ENCODE measurements around the gene KIFC3. TPM values are rescaled to one million over a fixed set of nuclear protein-coding genes. Genes with fewer than 3 reads are reported as not detected.

Gene KIFC3
- total RNA-seq, 1 donor from 2014 or later = 25.1 TPM

DNA sequence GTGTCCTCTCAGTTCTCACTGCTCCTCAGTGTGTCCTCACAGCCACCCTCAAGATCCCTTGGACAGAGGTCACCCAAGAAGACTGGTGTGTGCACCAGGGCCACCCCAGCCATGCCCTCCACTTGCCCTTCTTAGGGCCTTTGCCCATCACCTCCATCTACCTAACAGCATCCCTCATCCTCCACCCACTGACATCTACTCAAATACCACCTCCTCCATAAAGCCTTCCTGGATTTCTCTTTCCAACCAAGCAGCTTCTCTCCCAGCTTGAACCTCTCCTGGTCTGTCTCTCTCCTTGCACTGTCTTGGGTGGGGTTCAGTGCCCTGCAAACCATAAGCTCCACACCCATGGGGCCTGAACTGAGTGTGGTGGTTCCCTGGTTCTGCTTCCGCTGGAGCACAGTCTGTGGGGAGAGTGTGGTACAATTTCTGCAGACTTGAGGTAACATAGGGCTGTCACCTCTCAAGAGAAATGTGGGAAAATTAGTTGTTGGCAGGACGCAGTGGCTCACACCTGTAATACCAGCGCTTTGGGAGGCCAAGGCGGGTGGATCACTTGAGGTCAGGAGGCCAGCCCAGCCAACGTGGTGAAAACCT lies 52.3 kb downstream of the KIFC3 start:
- peaks cover 2% of the 10 kb centered on the region for H3K36me3 Mint-ChIP-seq (ENCODE audit: low read depth)
- H3K27ac Mint-ChIP-seq (ENCODE audit: unreplicated experiment) = no peak overlapping the region
- no peak for TF ChIP-seq CTCF (conservative IDR thresholded peaks at IDR 0.05)
- H3K4me3 Mint-ChIP-seq = no peak overlapping the region
- H3K9me3 Mint-ChIP-seq = no peaks in the 10 kb centered on the region
- no peak for DNase-seq (ENCODE audit: low read depth, low spot score)
- peaks cover 4% of the 10 kb centered on the region for H3K4me1 Mint-ChIP-seq
- H3K27me3 Mint-ChIP-seq (ENCODE audit: low read depth) = no peaks in the 10 kb centered on the region

DNA sequence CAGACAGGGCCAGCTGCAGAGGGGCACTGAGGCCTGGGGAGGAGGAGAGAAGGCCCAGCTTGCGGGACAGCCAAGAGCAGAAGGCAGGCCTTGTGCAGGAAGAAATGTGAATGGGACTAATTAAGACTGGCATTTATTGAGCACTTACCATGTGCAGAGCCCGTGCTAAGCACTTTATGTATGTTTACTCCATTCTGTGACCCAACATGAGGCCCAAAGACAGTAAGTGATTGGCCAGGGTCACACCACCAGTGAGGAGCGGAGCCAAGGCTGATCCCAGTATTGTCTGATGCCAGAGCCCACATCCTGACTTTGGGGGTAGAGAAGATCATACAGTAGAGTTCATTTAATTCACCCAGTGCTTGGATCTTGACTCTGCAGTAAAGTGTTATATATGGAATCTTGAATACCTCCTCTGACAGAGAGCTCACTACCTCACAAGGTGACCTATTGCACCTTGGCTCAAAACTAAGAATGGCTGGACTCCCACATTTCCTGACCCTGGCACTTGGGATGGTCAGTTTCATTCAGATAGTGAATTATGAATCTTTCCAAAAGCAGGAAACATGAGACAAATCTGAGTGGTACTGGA lies 53.1 kb downstream of the KIFC3 start:
- no peak overlapping the region for H3K4me3 Mint-ChIP-seq
- TF ChIP-seq CTCF (conservative IDR thresholded peaks at IDR 0.05) = no peak
- H3K36me3 Mint-ChIP-seq (ENCODE audit: low read depth) = peaks cover 2% of the 10 kb centered on the region
- H3K4me1 Mint-ChIP-seq = peaks cover 4% of the 10 kb centered on the region
- no peak overlapping the region for H3K27ac Mint-ChIP-seq (ENCODE audit: unreplicated experiment)
- no peaks in the 10 kb centered on the region for H3K9me3 Mint-ChIP-seq
- H3K27me3 Mint-ChIP-seq (ENCODE audit: low read depth) = no peaks in the 10 kb centered on the region
- no peak for DNase-seq (ENCODE audit: low read depth, low spot score)

GRCh38 chr16:57748596-57748995 lies 53.7 kb downstream of the KIFC3 start:
- Mint-ChIP-seq H3K9me3 (no peaks in the 10 kb centered on the region), H3K4me1 (peaks cover 4% of the 10 kb centered on the region), H3K27me3 (ENCODE audit: low read depth) (no peaks in the 10 kb centered on the region), H3K27ac (ENCODE audit: unreplicated experiment) (no peak overlapping the region), H3K4me3 (no peak overlapping the region), H3K36me3 (ENCODE audit: low read depth) (peaks cover 2% of the 10 kb centered on the region)
- TF ChIP-seq CTCF (conservative IDR thresholded peaks at IDR 0.05) = no peak
- no peak for DNase-seq (ENCODE audit: low read depth, low spot score)

DNA sequence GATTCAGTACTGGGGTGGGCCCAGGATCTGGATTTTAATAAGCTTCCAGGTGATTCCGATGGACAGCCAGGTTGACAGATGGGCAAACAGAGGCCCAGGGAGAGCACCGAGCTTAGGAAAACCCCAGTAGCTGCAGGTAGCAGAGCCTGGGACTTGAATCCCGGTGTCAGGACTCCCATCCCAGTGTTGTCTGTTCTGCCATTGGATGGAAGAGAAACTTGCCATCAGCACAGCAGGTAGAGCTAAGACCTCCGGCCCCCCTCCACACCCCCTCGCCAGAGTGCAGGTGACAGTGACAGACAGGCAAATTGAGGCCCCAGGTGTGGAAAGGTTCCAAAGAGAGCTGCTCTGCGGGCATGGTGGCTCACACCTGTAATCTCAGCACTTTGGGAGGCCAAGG lies 54.3 kb downstream of the KIFC3 start:
- Mint-ChIP-seq H3K9me3 (no peaks in the 10 kb centered on the region), H3K27ac (ENCODE audit: unreplicated experiment) (no peak overlapping the region), H3K4me3 (no peak overlapping the region), H3K4me1 (peaks cover 4% of the 10 kb centered on the region), H3K27me3 (ENCODE audit: low read depth) (no peaks in the 10 kb centered on the region), H3K36me3 (ENCODE audit: low read depth) (peaks cover 2% of the 10 kb centered on the region)
- TF ChIP-seq CTCF (conservative IDR thresholded peaks at IDR 0.05) = no peak
- no peak for DNase-seq (ENCODE audit: low read depth, low spot score)

DNA sequence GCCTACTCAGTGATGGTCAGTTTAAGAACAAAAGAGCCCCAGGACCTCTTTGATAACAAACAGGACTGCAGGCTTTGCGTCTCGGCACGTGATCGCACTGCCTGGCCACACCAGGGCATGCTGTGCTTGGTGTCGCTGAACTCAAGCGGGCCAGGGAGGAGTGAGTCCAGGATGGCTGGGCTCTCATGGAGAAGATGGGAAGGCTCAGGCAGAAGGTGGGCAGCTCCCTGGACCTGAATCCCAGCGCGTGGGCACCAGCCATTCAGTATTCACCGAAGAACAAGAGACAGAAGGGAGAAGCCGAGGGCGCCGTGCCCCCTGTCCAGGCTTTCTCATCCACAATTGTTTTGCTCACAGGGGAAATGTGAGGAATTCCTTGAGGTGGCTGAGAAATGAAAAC lies 54.8 kb downstream of the KIFC3 start:
- DNase-seq (ENCODE audit: low read depth, low spot score) = no peak
- no peak for TF ChIP-seq CTCF (conservative IDR thresholded peaks at IDR 0.05)
- Mint-ChIP-seq H3K36me3 (ENCODE audit: low read depth) (peaks cover 2% of the 10 kb centered on the region), H3K9me3 (no peaks in the 10 kb centered on the region), H3K27me3 (ENCODE audit: low read depth) (no peaks in the 10 kb centered on the region), H3K4me3 (no peak overlapping the region), H3K4me1 (peaks cover 4% of the 10 kb centered on the region), H3K27ac (ENCODE audit: unreplicated experiment) (no peak overlapping the region)
